RCC 7860 (cell line): ENCODE results near the gene CAMTA2.

ENCODE experiments used
- DNase-seq: peaks from one replicate; pipeline ENCODE4 v3.0.0-alpha.2; 2015; ENCODE audit warnings: low spot score
- FAIRE-seq: peaks from 2 replicates; lab custom pipeline; 2012; peaks lifted over from hg19 to GRCh38; lab: Jason Lieb, UNC

Gene CAMTA2

GRCh38 chr17:5000237-5000639, 12.8 kb upstream of the CAMTA2 start:
- no peak for FAIRE-seq
- no peak for DNase-seq

- DNase-seq = no peak
Observed at GRCh38 chr17:4999430-5000093, 12.1 kb upstream of the CAMTA2 start.

GRCh38 chr17:4998732-4999429, 11.4 kb upstream of the CAMTA2 start:
- no peak for DNase-seq
- no peak for FAIRE-seq

More at GRCh38 chr17:4999430-5000093, 12.1 kb upstream of the CAMTA2 start:
- no peak for FAIRE-seq

- DNase-seq (no peak), FAIRE-seq (no peak)
Observed at GRCh38 chr17:4998027-4998731, 10.7 kb upstream of the CAMTA2 start.

- FAIRE-seq = no peak
Observed at GRCh38 chr17:4997302-4998026, 10.0 kb upstream of the CAMTA2 start, which contains the start of the genes INCA1 and KIF1C. INCA1 (minus strand) TSS chr17:4997522; CDS start chr17:4994437, 3,085 bp downstream. KIF1C (plus strand) TSS chr17:4997950; CDS start chr17:5000247, 2,297 bp downstream.

GRCh38 chr17:4994081-4994595, 6.7 kb upstream of the CAMTA2 start:
- FAIRE-seq (no peak), DNase-seq (no peak)

More at GRCh38 chr17:4997302-4998026, 10.0 kb upstream of the CAMTA2 start, which contains the start of the genes INCA1 and KIF1C:
- DNase-seq = peak; percentile 72

- FAIRE-seq (no peak), DNase-seq (no peak)
Observed at GRCh38 chr17:4987767-4988567, 492 bp upstream of the CAMTA2 start.

GRCh38 chr17:4986403-4986802, 1.1 kb downstream of the CAMTA2 start:
- no peak for FAIRE-seq
- DNase-seq = no peak

- DNase-seq (no peak), FAIRE-seq (no peak)
Observed at GRCh38 chr17:4982305-4982704, 5.2 kb downstream of the CAMTA2 start.

- FAIRE-seq (no peak), DNase-seq (peak; percentile 6)
Observed at GRCh38 chr17:4980644-4981216, 6.7 kb downstream of the CAMTA2 start.

GRCh38 chr17:4978726-4979125, 8.7 kb downstream of the CAMTA2 start:
- FAIRE-seq (no peak), DNase-seq (no peak)

GRCh38 chr17:4974115-4974670, 13.3 kb downstream of the CAMTA2 start:
- FAIRE-seq = no peak
- no peak for DNase-seq

- DNase-seq (no peak), FAIRE-seq (no peak)
Observed at GRCh38 chr17:4973256-4974114, 14.0 kb downstream of the CAMTA2 start.

GRCh38 chr17:4972752-4973151, 14.7 kb downstream of the CAMTA2 start:
- DNase-seq (no peak), FAIRE-seq (no peak)

GRCh38 chr17:4972322-4972721, 15.2 kb downstream of the CAMTA2 start:
- no peak for FAIRE-seq

GRCh38 chr17:4971826-4972225, 15.6 kb downstream of the CAMTA2 start:
- DNase-seq = no peak
- FAIRE-seq = no peak

More at GRCh38 chr17:4972322-4972721, 15.2 kb downstream of the CAMTA2 start:
- DNase-seq = no peak

- DNase-seq (no peak), FAIRE-seq (no peak)
Observed at GRCh38 chr17:4970273-4970672, 17.2 kb downstream of the CAMTA2 start.

- peak; percentile 36 for DNase-seq
- no peak for FAIRE-seq
Observed at GRCh38 chr17:4969551-4970173, 17.8 kb downstream of the CAMTA2 start.
